ENCODE measurements around the gene CXCL10.
"Not testable (repeated sequence)": the region's sequence is repeated elsewhere in the genome, so short reads cannot be mapped to it uniquely, and the experiment has no call there.

Gene CXCL10

DNA sequence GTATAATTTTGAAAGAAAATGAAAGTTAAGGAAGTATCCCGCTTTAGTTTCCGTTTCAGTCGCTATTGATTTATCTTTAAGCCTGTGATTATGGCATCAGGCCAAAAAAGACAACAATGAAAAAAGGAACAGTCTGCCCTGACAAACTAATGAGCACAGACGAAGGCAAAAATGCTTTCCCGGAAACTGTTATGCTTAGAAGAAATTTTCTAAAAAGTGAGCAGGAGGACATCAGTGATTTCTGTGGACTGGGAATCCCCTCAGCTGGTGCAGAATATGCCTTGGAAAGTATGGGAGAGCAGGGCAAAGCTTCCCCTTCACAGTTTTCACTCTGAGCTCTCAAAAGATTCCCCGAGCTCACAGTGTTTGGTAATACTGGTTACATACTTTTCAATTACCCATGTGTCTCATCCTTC is 5.1 kb upstream of the CXCL10 start:
- DNase-seq (ENCODE audit: low read depth), result no peak

DNA sequence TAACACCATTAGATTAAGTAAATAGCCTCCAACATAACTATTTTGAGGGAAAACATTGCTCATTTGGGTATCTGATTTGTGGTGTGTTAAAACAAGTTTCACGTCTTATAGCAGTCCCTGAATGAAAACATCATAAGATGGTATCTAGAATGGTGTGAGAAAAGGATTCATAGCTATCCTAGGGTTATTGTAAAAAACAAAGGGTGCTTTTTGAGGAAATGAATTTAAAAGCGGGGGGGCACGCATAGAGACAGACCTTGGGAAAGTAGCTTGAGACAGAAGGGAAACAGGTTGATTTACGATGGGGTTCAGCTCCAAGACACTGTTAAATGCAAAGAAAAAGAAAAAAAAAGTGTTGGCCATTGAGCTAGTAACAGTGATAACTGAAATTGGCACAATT is 768 bp upstream of the CXCL10 start:
- DNase-seq (ENCODE audit: low read depth), result no peak

DNA sequence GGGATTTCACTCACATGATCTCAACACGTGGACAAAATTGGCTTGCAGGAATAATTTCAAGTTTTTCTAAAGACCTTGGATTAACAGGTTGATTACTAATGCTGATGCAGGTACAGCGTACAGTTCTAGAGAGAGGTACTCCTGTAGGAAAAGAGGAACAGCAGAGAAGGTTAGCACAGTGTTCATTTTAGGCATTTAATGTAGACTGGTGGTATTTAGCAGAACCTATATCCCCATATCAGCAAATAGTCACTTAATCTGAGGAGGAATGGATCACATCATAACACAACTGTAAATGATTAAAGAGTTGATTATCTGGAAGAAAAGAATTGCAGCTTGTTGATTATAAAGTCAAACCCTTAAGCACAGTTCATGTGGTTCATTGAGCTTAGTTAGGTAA is 620 bp downstream of the CXCL10 start:
- no peak for DNase-seq (ENCODE audit: low read depth)

DNA sequence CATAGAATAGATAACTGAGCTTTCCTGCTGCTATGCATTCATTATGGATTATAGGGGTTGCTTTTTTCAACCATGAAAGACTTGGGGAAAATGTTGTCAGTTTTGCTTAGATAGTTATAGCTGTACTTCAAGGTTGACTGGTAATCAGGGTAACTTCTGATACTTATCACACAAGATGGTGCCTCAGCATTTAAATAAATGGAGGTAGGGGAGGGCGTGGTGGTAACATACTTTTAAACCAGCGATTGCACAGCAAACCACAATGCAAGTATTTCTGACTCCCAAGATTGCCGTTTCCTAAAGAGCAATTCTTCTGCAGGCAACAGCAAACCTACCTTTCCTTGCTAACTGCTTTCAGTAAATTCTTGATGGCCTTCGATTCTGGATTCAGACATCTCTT is 1.3 kb downstream of the CXCL10 start:
- DNase-seq (ENCODE audit: low read depth), result no peak

DNA sequence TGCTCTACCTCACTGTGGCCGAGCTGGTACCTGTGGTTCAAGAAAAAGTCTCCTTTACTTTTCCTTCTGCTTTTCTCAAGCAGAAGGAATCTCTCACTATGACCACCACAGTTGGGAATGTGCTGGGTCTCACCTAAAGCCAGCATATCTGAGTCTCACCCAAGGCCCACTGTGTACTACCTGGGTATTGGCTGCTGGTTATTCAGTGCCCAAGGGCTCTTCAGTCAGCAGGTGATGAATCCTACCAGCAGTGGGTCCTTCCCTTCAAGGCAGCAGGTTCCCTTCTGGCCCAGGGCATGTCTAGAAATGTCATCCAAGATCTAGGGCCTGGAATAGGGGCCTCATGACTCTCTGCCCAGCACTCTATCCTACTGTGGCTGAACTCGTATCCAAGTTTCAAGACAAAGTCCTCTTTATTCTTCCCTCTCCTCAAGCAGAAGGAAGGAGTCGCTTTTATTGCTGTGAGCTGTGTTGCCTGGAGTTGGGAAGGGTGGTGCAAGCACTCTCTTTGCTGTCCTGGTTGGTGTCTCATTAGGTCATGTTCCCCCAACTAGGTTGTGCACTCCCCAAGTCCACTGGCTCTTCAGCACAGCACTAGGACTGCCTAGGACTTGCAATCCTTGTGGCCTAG is 6.1 kb downstream of the CXCL10 start:
- DNase-seq (ENCODE audit: low read depth), result no peak

DNA sequence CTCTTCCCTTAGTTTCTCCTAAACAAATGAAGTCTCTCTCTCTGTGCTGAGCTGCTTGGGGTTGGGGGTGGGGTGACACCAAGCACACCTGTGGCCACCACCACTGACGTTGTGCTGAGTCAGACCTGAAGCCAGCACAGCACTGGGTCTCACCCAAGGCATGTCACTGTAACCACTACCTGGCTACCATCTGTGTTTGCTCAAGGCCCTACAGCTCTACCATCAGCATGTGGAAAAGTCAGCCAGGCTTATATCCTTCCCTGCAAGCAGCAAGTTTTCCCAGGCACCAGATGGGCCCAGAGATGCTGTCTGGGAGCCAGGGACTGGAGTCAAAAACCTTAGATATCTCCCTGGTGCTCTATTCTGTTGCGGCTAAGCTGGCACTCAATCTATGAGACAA is 6.9 kb downstream of the CXCL10 start:
- DNase-seq (ENCODE audit: low read depth), result no peak

DNA sequence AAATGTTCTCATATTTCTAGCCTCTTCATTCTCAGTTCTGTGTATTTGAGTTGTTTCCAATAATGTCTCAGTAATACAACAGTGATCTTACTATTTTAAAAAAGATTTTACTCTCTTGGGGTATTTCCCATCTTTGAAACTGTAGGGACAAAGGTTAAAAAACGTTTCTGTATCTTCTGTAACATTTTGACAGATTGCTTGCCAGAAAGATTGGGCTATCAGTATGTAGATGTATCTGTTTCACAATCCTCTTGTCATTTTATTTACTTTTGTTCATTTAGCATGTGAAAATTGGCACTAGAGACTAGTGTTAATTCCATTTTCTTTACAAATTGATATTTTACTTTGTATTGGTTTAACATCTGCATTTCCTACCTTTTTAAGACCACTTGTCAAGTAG is 9.8 kb downstream of the CXCL10 start:
- DNase-seq (ENCODE audit: low read depth), result no peak

DNA sequence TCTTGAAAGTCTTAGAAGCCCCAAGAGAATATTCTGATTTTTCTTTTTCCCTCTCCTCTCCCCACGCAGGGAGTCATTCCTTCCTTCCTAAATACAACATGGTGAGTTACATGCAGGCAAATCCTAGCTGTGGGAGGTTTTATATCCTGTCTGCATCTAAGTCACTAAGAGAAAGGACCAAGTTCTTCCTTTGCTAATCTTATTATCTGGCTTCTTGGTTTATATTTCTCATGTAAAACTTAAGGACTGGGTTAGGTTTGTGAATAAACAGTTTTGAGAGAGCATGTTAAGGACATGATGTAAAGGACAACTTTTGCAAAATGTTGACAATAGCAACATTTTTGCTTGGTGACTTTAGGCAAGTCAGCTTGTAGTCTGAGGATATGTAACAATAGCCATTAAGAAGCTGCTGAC is 10.9 kb downstream of the CXCL10 start:
- no peak for DNase-seq (ENCODE audit: low read depth)

DNA sequence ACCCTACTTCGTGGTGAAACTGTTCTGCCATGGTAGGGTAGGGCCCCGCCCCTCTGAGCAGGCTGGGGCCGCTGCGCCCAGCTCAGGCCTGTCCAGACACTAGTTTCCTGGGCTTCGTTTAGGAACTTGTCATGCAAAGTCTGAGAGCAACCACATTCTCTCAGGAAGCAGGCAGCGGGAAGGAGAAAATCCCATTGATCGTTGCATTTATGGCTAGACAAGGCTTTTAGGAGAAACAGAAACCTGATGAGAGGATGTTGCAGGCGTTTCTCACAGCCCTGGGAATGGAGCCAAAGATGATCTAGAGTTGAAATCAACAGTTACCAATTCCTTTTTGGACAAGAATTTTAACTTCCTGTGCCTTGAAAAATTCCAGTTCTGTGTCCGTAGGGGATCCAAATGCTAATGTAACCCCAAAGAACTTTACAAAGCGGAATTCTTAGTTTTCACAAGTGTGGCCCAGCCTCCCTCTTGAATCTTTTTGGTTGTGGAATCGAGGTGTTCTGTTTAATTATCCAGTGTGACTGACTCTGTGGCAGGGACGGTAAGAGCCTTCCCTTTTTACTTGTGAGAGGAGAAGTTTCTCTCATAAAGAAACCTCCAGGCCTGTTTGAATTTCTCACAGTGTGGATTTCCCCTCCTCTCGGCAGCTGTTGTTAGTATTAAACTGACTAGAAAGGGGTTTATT is 11.5 kb downstream of the CXCL10 start:
- peak; percentile 49 for DNase-seq (ENCODE audit: low read depth)

DNA sequence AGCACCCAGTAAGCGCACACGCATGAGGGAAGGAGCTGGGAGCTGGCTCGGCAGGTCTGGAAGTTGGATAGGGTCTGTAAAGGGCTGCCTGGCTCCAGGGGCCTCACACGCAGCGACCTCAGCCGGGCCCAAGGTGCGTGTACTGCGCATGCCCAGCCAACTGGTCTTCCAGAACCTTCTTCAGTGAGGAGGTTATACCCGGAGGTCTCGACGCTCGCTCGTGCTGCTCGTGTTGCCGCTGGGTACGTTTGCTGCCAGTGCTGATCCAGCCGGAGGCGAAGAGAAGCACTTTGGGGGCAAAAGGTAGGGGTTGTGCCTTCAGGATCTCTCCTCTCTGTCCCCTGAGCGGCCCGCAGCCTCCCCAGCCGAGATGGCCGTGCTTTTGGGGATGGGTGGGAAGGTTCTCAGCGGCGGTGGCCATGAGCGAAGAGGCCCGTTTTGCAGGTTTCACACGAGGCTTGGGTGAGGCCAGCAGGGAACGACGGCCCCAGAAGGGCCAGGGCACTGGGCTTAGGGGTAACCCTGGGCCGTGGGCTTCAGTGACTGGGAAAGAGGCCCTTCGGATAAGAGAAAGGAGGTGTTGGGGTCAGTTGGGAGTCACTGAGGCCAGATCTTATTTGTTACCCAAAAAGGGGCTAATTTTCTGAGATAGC is 12.2 kb downstream of the CXCL10 start:
- DNase-seq (ENCODE audit: low read depth), result no peak

DNA sequence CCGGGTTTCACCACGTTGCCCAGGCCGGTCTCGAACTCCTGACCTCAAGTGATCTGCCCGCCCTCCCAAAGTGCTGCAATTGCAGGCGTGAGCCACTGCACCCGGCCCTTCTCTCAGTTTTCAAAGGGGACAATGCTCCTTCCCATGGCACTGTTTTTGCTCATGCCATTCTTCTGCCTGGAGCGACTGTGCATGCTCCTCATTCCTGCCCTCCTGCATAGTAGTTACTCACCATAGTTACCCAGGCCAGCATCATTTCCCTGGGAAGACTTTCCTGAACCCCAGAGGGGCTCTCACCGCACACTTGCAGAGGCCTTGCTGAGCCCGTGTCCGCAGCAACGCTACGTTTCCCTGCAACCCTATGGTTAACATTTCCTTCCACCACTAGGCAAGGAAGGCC is 12.7 kb downstream of the CXCL10 start:
- DNase-seq (ENCODE audit: low read depth), result no peak

DNA sequence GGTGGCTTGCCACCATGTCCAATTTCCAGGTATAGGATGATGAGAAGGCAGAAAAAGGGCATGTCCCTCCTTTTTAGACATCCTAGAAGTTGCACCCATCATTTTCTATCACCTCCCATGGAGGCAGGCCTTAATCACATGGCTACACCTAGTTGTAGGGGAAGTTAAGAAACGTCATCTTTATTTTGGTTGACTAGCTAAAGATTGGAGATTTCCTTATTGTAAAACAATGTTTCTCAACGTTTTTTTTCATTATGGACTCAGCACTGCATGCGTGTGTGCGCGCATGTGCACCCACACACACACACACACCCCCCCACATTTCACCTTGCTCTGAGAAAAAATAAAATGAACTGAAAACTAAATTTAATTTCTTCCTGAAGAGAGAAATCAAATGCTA is 14.0 kb downstream of the CXCL10 start:
- no peak for DNase-seq (ENCODE audit: low read depth)

DNA sequence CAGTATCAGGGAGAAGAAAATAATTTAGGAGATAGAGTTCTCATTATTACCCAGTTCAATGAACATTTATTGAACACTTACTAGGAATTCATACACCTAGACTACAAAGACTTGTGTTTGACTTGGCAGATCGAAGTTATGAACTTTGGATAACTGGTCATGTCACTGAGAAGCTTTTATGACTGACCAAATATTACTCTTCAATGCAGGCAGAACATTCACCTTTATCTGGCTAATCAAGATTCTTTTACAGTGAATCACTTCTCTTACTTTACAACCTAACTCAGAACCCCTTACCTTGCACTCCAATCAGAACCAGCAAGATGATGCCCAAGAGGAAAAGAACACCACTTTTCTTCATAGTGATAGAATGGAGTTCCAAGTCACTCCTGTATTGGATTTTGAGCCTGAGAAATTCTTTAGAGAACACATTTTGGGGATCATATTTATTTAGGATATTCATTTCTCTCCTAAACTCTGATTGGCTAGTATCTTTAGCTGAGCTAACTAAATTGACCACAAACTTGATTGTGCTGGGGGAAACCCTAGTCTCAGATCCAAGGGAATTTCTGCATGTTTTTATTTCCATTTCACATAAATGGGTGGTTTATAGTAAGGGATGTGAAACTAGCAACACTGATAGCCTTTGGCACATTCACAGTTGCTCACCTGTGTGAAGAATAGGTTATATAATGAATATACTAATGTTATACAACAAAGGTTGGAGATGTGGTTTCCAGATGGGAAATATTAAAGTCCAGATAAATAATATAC is 16.0 kb downstream of the CXCL10 start, which contains the start of gene CXCL9:
TSS of gene CXCL9 (minus strand) at position 421 of the 774 bp plus-strand sequence. CDS start at position 361, 60 bp downstream.
- DNase-seq (ENCODE audit: low read depth), result no peak

DNA sequence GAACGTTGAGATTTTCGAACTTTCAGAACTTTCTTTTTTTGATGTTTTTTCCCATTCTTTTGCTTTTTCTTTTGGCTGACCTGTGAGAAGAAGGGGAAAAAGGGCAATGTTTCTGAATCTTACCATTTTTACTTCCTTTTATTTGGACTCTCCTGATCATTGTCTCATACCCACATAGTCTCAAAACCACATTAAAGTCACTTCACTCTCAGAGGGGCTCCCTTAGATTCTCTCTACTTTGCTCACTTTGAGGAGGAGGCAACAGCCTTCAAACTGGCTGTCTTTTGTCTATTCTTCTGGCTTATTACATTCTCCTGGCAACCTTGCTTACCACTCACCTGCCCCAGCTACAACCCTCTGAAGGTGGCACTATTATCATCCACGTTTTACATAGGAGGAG is 19.7 kb downstream of the CXCL10 start:
- DNase-seq (ENCODE audit: low read depth), result no peak

DNA sequence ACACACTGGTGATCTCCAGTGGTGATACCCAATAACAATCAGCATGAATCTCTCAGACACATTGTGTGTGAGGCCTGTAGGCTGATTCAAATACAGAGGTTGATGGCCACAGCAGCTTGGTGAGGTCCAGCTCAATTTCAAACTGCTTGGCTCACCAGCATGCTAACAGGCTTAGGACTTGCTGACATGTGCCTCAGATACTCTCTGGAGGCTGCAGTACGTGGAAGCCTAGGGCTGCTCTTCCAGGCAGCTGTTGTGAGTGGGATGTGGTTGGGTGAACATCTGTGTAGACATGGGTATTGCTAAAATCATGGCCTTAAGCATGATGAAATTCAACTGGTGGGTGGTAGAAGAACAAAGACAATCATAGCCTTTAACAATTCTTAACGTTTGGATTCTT is 20.3 kb downstream of the CXCL10 start:
- no peak for DNase-seq (ENCODE audit: low read depth)

DNA sequence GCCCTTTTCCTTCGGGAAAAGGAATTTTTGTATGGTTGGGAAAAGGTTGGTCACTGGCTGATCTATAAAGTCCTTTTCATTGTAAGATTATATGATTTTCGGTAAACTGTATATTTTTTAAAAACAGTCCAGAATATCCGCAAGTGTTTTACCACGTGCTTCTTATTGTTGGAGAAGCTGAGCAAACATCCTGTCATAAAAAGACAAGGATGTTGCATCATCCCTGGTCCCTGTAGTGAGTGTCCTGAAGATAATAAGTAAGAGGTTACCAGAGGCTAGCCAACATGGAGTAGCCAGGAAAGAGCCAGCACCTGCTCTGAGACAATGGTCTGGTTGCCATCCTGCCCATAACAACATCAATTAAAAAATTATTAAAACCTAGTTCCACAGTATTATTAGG is 21.1 kb downstream of the CXCL10 start:
- no peak for DNase-seq (ENCODE audit: low read depth)

DNA sequence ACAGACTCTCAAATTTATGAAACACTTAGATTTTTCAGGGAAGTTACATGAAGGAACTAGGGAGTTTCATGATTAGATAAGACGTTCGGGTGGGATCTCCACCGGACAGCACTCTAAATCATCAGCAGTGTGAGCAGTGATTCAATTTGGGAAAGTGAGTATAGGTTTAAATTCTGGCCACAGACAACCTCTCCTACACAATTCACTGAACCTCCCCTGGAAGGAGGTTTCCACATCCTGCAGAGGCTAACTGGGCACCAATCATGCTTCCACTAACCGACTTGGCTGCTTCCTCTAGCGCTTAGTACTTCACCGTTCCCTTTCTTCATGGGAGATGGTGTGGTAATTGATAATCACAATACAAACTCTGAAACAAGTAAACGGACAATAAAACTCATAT is 21.6 kb downstream of the CXCL10 start:
- DNase-seq (ENCODE audit: low read depth), result no peak

DNA sequence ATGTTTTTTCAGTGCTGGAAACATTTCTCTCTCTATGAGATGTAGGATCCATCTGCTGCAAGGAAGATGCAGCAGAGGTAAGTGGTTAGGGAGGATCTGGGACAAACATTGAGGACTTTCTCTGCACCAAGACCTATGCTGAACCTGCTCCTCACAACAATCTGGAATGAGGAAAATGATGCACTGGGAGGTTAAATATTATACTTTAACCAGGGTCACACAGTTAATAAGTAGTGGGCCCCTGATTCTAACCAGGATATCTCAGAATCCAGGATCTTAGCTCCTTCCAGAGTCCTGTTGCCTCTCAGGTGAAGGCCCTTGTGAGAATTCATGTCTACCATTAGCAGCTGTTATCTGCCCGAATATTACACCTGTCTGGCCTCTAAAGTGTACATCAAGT is 23.0 kb downstream of the CXCL10 start:
- DNase-seq (ENCODE audit: low read depth), result no peak

DNA sequence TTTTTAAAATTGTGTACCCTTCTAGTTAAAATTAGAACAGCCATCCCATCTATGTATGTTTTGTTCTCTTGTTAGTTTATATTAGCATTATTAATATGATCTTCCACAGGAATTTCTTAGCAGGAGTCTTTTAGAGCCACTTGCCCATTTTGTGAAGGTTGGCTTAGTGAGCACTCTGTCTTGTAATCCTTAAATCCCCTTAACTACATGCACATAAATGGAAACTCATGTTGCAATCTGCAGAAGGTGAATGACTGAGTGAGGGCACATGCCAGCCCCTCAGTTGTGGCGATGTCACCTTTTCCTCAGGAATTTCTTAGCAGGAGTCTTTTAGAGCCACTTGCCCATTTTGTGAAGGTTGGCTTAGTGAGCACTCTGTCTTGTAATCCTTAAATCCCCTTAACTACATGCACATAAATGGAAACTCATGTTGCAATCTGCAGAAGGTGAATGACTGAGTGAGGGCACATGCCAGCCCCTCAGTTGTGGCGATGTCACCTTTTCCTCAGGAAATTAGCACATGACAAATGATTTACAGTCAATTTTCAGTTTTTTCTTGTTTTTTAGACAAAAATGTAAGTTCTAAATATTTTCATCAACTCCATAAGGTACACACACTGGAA is 24.7 kb downstream of the CXCL10 start:
- DNase-seq (ENCODE audit: low read depth), result not testable (repeated sequence)

DNA sequence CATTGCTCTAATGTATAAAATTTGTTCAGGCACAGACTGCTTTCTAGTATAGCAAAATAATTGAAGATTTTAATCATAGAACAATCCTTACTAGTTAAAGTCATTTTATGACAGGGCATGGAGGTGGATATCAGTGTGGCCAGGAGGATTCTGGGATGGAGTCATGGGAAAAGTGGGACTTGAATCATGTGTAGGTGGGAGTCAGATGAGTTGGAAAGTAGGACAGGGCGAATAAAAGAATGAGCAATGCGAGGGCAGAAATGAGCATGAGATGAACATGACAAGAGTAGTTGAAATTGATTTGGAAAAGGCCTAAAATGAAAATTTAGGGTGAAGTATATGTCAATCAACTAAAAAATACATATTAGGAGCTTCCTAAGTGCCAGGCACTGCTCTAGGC is 25.4 kb downstream of the CXCL10 start:
- no peak for DNase-seq (ENCODE audit: low read depth)

DNA sequence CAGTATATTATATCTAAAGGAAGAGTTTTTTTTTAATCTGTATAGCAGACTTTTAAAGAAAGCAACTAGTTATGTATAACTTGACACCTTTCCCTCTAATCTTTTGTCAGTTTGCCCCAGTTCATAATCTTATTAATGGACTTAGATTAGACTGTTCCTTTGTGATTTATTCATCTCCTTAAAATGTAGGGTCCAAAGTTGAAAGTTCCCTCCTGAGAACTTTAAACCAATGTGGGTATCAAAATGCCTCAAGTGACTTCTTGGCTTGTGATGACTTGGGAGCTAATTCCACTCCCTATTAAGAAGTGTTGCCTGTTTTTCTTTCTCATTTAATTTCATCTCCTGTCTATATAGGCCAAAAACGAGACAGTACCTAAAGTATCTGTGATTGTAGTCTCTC is 26.2 kb downstream of the CXCL10 start:
- no peak for DNase-seq (ENCODE audit: low read depth)

DNA sequence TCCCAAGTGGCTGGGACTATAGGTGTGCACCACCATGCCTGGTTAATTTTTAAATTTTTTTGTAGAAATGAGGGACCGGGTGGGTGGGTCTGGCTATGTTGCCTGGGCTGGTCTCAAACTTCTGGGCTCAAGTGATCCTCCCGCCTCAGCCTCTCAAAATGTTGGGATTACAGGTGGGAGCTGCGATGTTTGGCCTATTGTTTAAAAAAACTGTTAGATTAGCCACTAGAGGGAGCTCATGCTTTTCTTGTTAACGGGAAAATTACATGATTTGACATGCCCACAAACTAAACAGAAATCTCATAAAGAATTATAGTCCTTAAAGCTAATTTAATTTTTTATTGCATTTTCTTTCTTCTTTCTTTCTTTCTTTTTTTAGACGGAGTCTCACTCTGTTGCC is 27.6 kb downstream of the CXCL10 start:
- peak; percentile 34 for DNase-seq (ENCODE audit: low read depth)

Measured in fibroblast of the conjunctiva (primary cell).